Breast epithelium (tissue), 4 donors: ENCODE measurements around the gene FUCA1. TPM values are rescaled to one million over a fixed set of nuclear protein-coding genes. Genes with fewer than 3 reads are reported as not detected.

Source experiments
- DNase-seq, 2 donors: peaks; one replicate each; pipeline ENCODE4 v3.0.0-alpha.2; 2019; ENCODE audit warnings: low spot score in 2 of 2
- H3K27ac ChIP-seq, 2 donors: fragments of 200-600 bp; sonication (generic) in 1 of 2; one replicate each; pipeline ENCODE4 v1.5.1; 2016 to 2019; ENCODE audit warnings: mild to moderate bottlenecking in 1 of 2
- H3K27me3 ChIP-seq, 2 donors: fragments of 200-600 bp; sonication (generic) in 1 of 2; one replicate each; pipeline versions ENCODE4 v1.5.1 to v1.6.0; 2017 to 2019; ENCODE audit warnings: control low read depth in 1 of 2, mild to moderate bottlenecking in 1 of 2
- H3K36me3 ChIP-seq: fragments of 200-600 bp; one replicate; pipeline ENCODE4 v1.5.1; 2019
- H3K4me1 ChIP-seq, 2 donors: fragments of 200-600 bp; sonication (generic); one replicate each; pipeline ENCODE4 v1.5.1; 2016 to 2019; ENCODE audit warnings: control low read depth in 1 of 2
- H3K4me3 ChIP-seq, 3 donors: fragments of 200-600 bp; sonication (generic); 1 replicate in 2 of 3; 2 replicates in 1 of 3; pipeline ENCODE4 v1.5.1; 2016 to 2019; ENCODE audit warnings: mild to moderate bottlenecking in 3 of 3, moderate library complexity in 2 of 3
- H3K9me3 ChIP-seq, 2 donors: fragments of 200-600 bp; sonication (generic) in 1 of 2; one replicate each; pipeline ENCODE4 v1.5.1; 2016 to 2019; ENCODE audit warnings: control low read depth in 1 of 2
- CTCF ChIP-seq, 3 donors: fragments of 450-650 bp; IDR thresholded peaks; one replicate each; pipeline ENCODE4 v1.5.1; 2016 to 2017; ENCODE audit warnings: antibody characterized with exemption in 3 of 3, mild to moderate bottlenecking in 3 of 3, moderate library complexity in 3 of 3
- POLR2A ChIP-seq: fragments of 450-650 bp; IDR thresholded peaks from one replicate; pipeline ENCODE4 v1.6.1; 2016; ENCODE audit warnings: antibody characterized with exemption, mild to moderate bottlenecking, moderate library complexity
- POLR2AphosphoS5 ChIP-seq, 3 donors: sonication (generic); formaldehyde crosslinking; IDR thresholded peaks; one replicate each; pipeline ENCODE4 v1.6.1; 2017; ENCODE audit warnings: antibody characterized with exemption in 3 of 3
- intact Hi-C: fragments of 100-400 bp; cut with DNase I; formaldehyde crosslinking; loops from one replicate; pipeline ENCODE4 v1.15.1; 2023; ENCODE audit warnings: low total_unique reads
- total RNA-seq, 3 donors: library from RNA; depleted of rRNA; stranded (reverse); fragments of >200 nt; gene quantifications; one replicate each; pipeline ENCODE4 v1.1.0, GENCODE V29; 2016

Gene FUCA1
- total RNA-seq, 3 donors from 2014 or later: 26.9 to 45.3 (median 44.2) TPM

GRCh38 chr1:23908453-23909341 lies 40.6 kb upstream of the FUCA1 start:
- H3K27me3 ChIP-seq: peaks cover 0 to 5% of the 10 kb centered on the region in 2 donors
- no peak overlapping the region for H3K4me3 ChIP-seq
- H3K27ac ChIP-seq: no peak overlapping the region
- no peaks in the 10 kb centered on the region for H3K36me3 ChIP-seq
- H3K9me3 ChIP-seq: no peaks in the 10 kb centered on the region
- TF ChIP-seq CTCF (IDR thresholded peaks at IDR 0.05) (no peak), POLR2AphosphoS5 (IDR thresholded peaks at IDR 0.05) (no peak)
- DNase-seq: no peak
- H3K4me1 ChIP-seq: no peaks in the 10 kb centered on the region
- intact Hi-C loops: no loop called here

GRCh38 chr1:23906731-23907130 lies 38.6 kb upstream of the FUCA1 start:
- no peak for TF ChIP-seq POLR2AphosphoS5 (IDR thresholded peaks at IDR 0.05)
- TF ChIP-seq POLR2A: no peak
- no peak for TF ChIP-seq CTCF (IDR thresholded peaks at IDR 0.05)
- Histone ChIP-seq H3K27ac (no peak overlapping the region), H3K9me3 (no peaks in the 10 kb centered on the region), H3K27me3 (peaks cover 0 to 7% of the 10 kb centered on the region in 2 donors), H3K4me3 (no peak overlapping the region), H3K36me3 (no peaks in the 10 kb centered on the region), H3K4me1 (no peaks in the 10 kb centered on the region)
- DNase-seq: no peak
- intact Hi-C loops: loop anchor here (1.0 kb wide), 1 partner anchor 9 kb away; no protein-coding TSS in a partner anchor

GRCh38 chr1:23905461-23906025 lies 37.5 kb upstream of the FUCA1 start:
- no peak for TF ChIP-seq POLR2A
- TF ChIP-seq POLR2AphosphoS5 (IDR thresholded peaks at IDR 0.05): no peak
- TF ChIP-seq CTCF (IDR thresholded peaks at IDR 0.05): no peak
- Histone ChIP-seq H3K4me3 (no peak overlapping the region), H3K36me3 (no peaks in the 10 kb centered on the region), H3K9me3 (no peaks in the 10 kb centered on the region), H3K27me3 (peaks cover 0 to 7% of the 10 kb centered on the region in 2 donors), H3K27ac (no peak overlapping the region), H3K4me1 (no peaks in the 10 kb centered on the region)
- no peak for DNase-seq
- intact Hi-C loops: no loop called here

- Histone ChIP-seq H3K4me3 (no peak overlapping the region), H3K27ac (no peak overlapping the region), H3K9me3 (no peaks in the 10 kb centered on the region), H3K27me3 (peaks cover 0 to 7% of the 10 kb centered on the region in 2 donors), H3K4me1 (no peaks in the 10 kb centered on the region), H3K36me3 (no peaks in the 10 kb centered on the region)
- no peak for DNase-seq
- TF ChIP-seq CTCF (IDR thresholded peaks at IDR 0.05): no peak
- TF ChIP-seq POLR2A: no peak
- no peak for TF ChIP-seq POLR2AphosphoS5 (IDR thresholded peaks at IDR 0.05)
- intact Hi-C loops: no loop called here
These were observed 36.8 kb upstream of the FUCA1 start for GRCh38 chr1:23904748-23905357.

GRCh38 chr1:23903754-23904153 lies 35.7 kb upstream of the FUCA1 start:
- no peak overlapping the region for H3K4me3 ChIP-seq
- no peak for DNase-seq
- no peak for TF ChIP-seq POLR2A
- no peak for TF ChIP-seq CTCF (IDR thresholded peaks at IDR 0.05)
- no peak for TF ChIP-seq POLR2AphosphoS5 (IDR thresholded peaks at IDR 0.05)
- no peaks in the 10 kb centered on the region for H3K4me1 ChIP-seq
- H3K27me3 ChIP-seq: peaks cover 0 to 7% of the 10 kb centered on the region in 2 donors
- intact Hi-C loops: no loop called here
- no peak overlapping the region for H3K27ac ChIP-seq
- H3K9me3 ChIP-seq: no peaks in the 10 kb centered on the region
- no peaks in the 10 kb centered on the region for H3K36me3 ChIP-seq
